Keratinocyte (primary cell): Measurements from ENCODE around the gene CCDC167. TPM values are rescaled to one million over a fixed set of nuclear protein-coding genes. Genes with fewer than 3 reads are reported as not detected.

Source experiments
- DNase-seq: peaks from one replicate; pipeline ENCODE4 v3.0.0-alpha.2; 2011; ENCODE audit warnings: low read depth, missing footprints, low spot score
- FAIRE-seq: peaks from 2 replicates; lab custom pipeline; 2011; peaks lifted over from hg19 to GRCh38; lab: Jason Lieb, UNC
- H2AFZ ChIP-seq: 2 replicates; pipeline ENCODE4 v1.6.0; 2012; ENCODE audit warnings: low read length, control low read depth, inconsistent platforms; ENCODE audit not compliant: control insufficient read depth
- H3K27ac ChIP-seq: 2 replicates; pipeline ENCODE4 v1.5.1; 2011; ENCODE audit warnings: low read length; ENCODE audit not compliant: control insufficient read depth, insufficient read depth
- H3K27me3 ChIP-seq: 3 replicates; pipeline ENCODE4 v1.6.0; 2011; ENCODE audit warnings: low read length; ENCODE audit not compliant: control insufficient read depth, insufficient read depth; ENCODE audit errors: extremely low read depth
- H3K36me3 ChIP-seq, 2 experiments: 2 replicates in 1 of 2; 3 replicates in 1 of 2; pipeline ENCODE4 v1.5.1; 2011; ENCODE audit warnings: low read length in 2 of 2, mild to moderate bottlenecking in 1 of 2; ENCODE audit not compliant: control insufficient read depth in 2 of 2, insufficient read depth in 2 of 2; ENCODE audit errors: extremely low read depth in 1 of 2
- H3K4me1 ChIP-seq: 3 replicates; pipeline ENCODE4 v1.5.1; 2011; ENCODE audit warnings: low read length; ENCODE audit not compliant: control insufficient read depth, insufficient read depth; ENCODE audit errors: extremely low read depth
- H3K4me2 ChIP-seq: 3 replicates; pipeline ENCODE4 v1.6.0; 2011; ENCODE audit warnings: low read depth, low read length; ENCODE audit not compliant: control insufficient read depth, insufficient read depth; ENCODE audit errors: extremely low read depth
- H3K4me3 ChIP-seq, 3 experiments: fragments of 200-600 bp in 1 of 3; sonication (generic) in 1 of 3; 2 replicates in 2 of 3; 3 replicates in 1 of 3; pipeline ENCODE4 v1.5.1; 2011 to 2016; ENCODE audit warnings: low read length in 3 of 3, mild to moderate bottlenecking in 3 of 3, control low read depth in 2 of 3, inconsistent platforms in 1 of 3, low read depth in 1 of 3, mixed read lengths in 1 of 3, mixed run types in 1 of 3, moderate library complexity in 1 of 3; ENCODE audit not compliant: control insufficient read depth in 2 of 3, insufficient read depth in 2 of 3; ENCODE audit errors: extremely low read depth in 1 of 3
- H3K79me2 ChIP-seq: 2 replicates; pipeline ENCODE4 v1.6.0; 2012; ENCODE audit warnings: low read length; ENCODE audit not compliant: control insufficient read depth, insufficient read depth
- H3K9ac ChIP-seq: 3 replicates; pipeline ENCODE4 v1.6.0; 2011; ENCODE audit warnings: low read length; ENCODE audit not compliant: control insufficient read depth, insufficient read depth; ENCODE audit errors: extremely low read depth
- H3K9me1 ChIP-seq: 3 replicates; pipeline ENCODE4 v1.6.0; 2011; ENCODE audit warnings: low read length; ENCODE audit not compliant: control insufficient read depth, insufficient read depth; ENCODE audit errors: extremely low read depth
- H3K9me3 ChIP-seq: 2 replicates; pipeline ENCODE4 v1.5.1; 2012; ENCODE audit warnings: low read depth, low read length; ENCODE audit not compliant: control insufficient read depth
- H4K20me1 ChIP-seq: 3 replicates; pipeline ENCODE4 v1.6.0; 2011; ENCODE audit warnings: low read length; ENCODE audit not compliant: control insufficient read depth, insufficient read depth; ENCODE audit errors: extremely low read depth
- EZH2 ChIP-seq: IDR thresholded peaks from one replicate; pipeline ENCODE4 v1.6.1; 2012; ENCODE audit warnings: inconsistent platforms, mild to moderate bottlenecking, low read length, moderate library complexity
- dilution Hi-C: fragments of 300-500 bp; cut with MboI; formaldehyde crosslinking; loops from one replicate; pipeline ENCODE4 v1.7.0; 2020; ENCODE audit warnings: low sequenced_read_pairs; ENCODE audit not compliant: extremely low pct_ligation_motif_present
- polyA plus RNA-seq, 5 experiments: library from polyadenylated mRNA; depleted of rRNA in 3 of 5; stranded (reverse) in 3 of 5; stranded (forward) in 1 of 5; unstranded in 1 of 5; fragments of >200 nt; gene quantifications; 1 replicate in 1 of 5; 2 replicates in 3 of 5; 3 replicates in 1 of 5; pipeline versions ENCODE4 v1.2.1 to v1.2.3, GENCODE V29; 2011 to 2012; ENCODE audit warnings: missing spikeins in 2 of 5, low read depth in 1 of 5, low replicate concordance in 1 of 5
- TF ChIP-seq, protein P1 (sequence below), 3 experiments: IDR thresholded peaks in 1 of 3; conservative IDR thresholded peaks in 1 of 3; optimal IDR thresholded peaks in 1 of 3; 2 replicates in 2 of 3; 3 replicates in 1 of 3; pipeline versions ENCODE3 to v1.5.1; 2011; ENCODE audit warnings: low read length in 3 of 3, mild to moderate bottlenecking in 3 of 3, moderate library complexity in 2 of 3, control low read depth in 1 of 3, inconsistent platforms in 1 of 3; ENCODE audit not compliant: insufficient read depth in 2 of 3; ENCODE audit errors: extremely low read depth in 1 of 3

Gene CCDC167
- polyA plus RNA-seq, 1 donor (not counting 4 experiments of a cell fraction or from before 2014, with no cell fraction given): 39.8 TPM

DNA sequence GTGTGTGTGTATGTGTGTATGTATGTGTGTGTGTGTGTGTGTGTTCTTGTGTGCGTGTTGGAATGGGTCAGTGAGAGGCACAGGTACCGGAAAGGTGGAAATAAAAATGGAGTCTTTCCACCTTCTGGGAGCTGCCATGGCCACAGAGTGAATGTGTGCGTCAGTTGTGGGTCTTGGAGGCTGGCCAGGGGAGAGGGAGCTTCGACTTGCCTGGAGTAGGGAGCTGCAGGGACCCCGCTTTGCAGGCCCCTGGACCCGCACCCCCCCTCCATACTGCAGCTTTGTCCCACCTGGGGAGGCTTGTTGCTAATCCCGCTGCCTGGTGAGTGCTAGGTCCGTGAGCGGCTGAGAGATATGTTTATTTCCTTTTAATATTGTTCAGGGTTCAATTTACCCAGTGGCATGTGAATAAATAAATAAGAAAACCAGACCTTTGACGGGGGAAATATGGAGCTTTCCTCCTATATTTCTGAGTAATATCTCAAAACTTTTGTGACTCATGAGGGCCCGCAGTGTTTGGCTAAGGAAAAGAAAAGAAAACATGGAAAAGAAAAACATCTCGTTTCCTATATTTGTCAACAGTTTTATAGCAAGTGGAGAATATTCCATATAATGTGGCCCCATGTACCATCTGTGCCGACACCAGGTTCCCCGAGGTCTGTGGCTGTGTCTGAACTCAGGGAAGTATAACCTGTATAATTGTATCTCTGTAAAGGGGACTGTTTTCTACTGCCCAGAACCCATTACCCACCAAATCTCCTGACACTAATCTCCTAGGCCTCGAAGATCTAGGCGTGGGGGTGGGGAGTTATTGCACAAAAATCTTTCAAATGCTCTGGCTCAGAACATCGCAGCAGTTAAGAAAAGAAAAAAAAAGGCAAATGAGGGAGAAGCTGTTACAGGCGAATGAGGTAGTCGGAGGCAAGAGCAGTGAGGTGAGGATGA lies 24.6 kb upstream of the CCDC167 start:
- no peak overlapping the region for H2AFZ ChIP-seq
- H3K9ac ChIP-seq: no peak overlapping the region
- H3K4me1 ChIP-seq: peaks cover 10% of the 10 kb centered on the region
- no peaks in the 10 kb centered on the region for H3K9me3 ChIP-seq
- H3K27ac ChIP-seq: no peak overlapping the region
- peaks cover 8% of the 10 kb centered on the region for H3K27me3 ChIP-seq
- no peak for FAIRE-seq
- DNase-seq: no peak
- no peak overlapping the region for H3K4me3 ChIP-seq
- dilution Hi-C loops: no loop called here
- no peaks in the 10 kb centered on the region for H3K79me2 ChIP-seq
- H4K20me1 ChIP-seq: no peaks in the 10 kb centered on the region
- H3K36me3 ChIP-seq: no peaks in the 10 kb centered on the region
- TF ChIP-seq EZH2: no peak
- TF ChIP-seq, protein P1, sequence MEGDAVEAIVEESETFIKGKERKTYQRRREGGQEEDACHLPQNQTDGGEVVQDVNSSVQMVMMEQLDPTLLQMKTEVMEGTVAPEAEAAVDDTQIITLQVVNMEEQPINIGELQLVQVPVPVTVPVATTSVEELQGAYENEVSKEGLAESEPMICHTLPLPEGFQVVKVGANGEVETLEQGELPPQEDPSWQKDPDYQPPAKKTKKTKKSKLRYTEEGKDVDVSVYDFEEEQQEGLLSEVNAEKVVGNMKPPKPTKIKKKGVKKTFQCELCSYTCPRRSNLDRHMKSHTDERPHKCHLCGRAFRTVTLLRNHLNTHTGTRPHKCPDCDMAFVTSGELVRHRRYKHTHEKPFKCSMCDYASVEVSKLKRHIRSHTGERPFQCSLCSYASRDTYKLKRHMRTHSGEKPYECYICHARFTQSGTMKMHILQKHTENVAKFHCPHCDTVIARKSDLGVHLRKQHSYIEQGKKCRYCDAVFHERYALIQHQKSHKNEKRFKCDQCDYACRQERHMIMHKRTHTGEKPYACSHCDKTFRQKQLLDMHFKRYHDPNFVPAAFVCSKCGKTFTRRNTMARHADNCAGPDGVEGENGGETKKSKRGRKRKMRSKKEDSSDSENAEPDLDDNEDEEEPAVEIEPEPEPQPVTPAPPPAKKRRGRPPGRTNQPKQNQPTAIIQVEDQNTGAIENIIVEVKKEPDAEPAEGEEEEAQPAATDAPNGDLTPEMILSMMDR (optimal IDR thresholded peaks at IDR 0.05 in 1 of 3, IDR thresholded peaks at IDR 0.05 in 1 of 3, conservative IDR thresholded peaks at IDR 0.05 in 1 of 3; ENCODE audit: extremely low read depth in 1 of 3, insufficient read depth in 2 of 3, low read length in 3 of 3): no peak
- H3K4me2 ChIP-seq: no peak overlapping the region
- no peaks in the 10 kb centered on the region for H3K9me1 ChIP-seq

DNA sequence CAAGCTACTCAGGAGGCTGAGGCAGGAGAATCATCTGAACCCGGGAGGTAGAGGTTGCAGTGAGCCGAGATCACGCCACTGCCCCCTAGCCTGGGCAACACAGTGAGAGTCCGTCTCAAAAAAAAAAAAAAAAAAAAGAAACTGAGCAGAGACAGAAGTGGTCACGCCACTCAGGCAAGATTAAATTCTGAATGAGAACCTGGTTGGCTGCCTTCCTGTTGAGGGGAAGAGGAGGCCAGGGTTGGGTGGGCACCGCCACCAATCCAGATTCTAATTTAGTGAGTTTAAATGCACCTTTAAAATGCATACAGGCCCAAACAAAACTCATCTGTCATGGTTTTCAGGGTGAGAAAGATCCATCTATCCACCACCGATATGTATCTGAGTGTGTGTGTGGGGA lies 23.7 kb upstream of the CCDC167 start:
- no peak overlapping the region for H3K4me2 ChIP-seq
- no peaks in the 10 kb centered on the region for H3K36me3 ChIP-seq
- H4K20me1 ChIP-seq: no peaks in the 10 kb centered on the region
- H3K9ac ChIP-seq: no peak overlapping the region
- no peak for TF ChIP-seq EZH2
- TF ChIP-seq, protein P1 (optimal IDR thresholded peaks at IDR 0.05 in 1 of 3, IDR thresholded peaks at IDR 0.05 in 1 of 3, conservative IDR thresholded peaks at IDR 0.05 in 1 of 3; ENCODE audit: extremely low read depth in 1 of 3, insufficient read depth in 2 of 3, low read length in 3 of 3): no peak
- no peaks in the 10 kb centered on the region for H3K9me3 ChIP-seq
- no peak for FAIRE-seq
- no peak overlapping the region for H3K27ac ChIP-seq
- H3K27me3 ChIP-seq: peaks cover 8% of the 10 kb centered on the region
- dilution Hi-C loops: no loop called here
- no peak overlapping the region for H2AFZ ChIP-seq
- H3K4me1 ChIP-seq: peaks cover 3% of the 10 kb centered on the region
- no peak for DNase-seq
- no peaks in the 10 kb centered on the region for H3K79me2 ChIP-seq
- H3K9me1 ChIP-seq: no peaks in the 10 kb centered on the region
- H3K4me3 ChIP-seq: no peak overlapping the region
